GM21390 (cell line): ENCODE data around the gene GNS.

Experiments used
- ATAC-seq: cut with Tn5 transposase; IDR thresholded peaks from one replicate; pipeline ENCODE4 v1.9.1; 2021; ENCODE audit not compliant: unreplicated experiment

Gene GNS

DNA sequence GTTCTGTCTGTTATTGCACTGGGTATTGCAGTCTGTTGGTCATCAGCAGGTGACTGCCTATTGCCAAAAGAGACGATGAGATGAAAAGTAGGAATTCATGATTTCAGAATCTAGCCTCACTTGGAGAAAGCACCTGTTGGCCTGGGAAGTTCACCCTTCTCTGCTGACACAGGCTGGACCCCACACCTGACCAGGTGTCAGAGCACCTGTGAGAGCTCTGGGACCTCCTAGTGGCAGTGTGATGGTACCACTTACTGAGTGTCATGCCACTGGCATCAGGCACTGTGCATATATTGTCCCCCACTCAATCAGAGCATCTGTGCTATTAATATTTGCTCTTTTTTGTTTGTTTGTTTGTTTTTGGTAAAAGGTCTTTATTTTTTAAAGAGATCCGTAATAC is 81.0 kb downstream of the GNS start:
- no peak for ATAC-seq

DNA sequence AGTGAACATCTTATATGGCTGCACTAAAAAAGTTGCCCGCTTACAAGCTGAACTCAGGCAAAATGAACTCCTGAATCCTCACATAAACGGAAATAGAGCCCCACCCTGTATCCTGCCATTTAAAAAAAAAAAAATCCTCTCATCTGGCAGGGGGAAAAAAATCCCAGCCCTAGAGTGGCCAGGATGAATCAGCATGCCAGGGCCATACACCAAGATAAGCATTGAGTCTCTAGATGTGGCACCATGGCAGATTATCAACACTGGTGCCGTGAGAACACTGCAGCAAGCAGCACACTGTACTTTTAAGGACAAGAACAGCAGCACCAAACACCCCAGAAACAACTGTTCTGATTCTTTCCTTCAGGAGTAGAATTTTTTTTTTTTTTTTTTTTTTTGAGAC is 83.4 kb downstream of the GNS start:
- ATAC-seq: no peak

DNA sequence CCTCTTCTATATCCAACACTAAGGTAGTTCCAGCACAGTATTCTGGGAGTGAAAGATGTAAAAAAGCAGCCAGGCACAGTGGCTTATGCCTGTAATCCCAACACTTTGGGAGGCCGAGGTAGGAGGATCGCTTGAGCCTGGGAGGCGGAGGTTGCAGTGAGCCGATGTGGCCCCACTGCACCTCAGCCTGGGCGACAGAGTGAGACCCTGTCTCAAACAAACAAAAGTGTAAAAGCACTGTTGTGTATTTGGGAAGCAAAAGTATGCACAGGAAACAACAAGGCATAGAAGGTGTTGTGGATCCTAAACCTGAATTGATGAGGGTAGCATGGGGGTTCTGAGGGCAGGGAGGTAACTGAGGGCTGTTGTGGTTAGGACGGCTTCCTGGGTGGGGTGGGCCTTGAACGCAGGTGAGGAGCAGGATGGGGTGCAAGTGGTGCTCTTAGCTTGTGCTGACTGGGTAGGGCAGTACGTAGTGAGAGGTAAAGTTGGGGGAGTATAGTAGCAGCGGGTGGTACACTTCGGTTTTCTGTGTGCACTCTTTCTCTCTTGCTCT is 84.8 kb downstream of the GNS start:
- ATAC-seq: no peak

GRCh38 chr12:64673490-64674169 is 85.6 kb downstream of the GNS start:
- ATAC-seq: no peak

- no peak for ATAC-seq
Measured at GRCh38 chr12:64672925-64673409, 86.2 kb downstream of the GNS start.

- ATAC-seq: no peak
Measured at GRCh38 chr12:64671681-64672080, 87.5 kb downstream of the GNS start.

DNA sequence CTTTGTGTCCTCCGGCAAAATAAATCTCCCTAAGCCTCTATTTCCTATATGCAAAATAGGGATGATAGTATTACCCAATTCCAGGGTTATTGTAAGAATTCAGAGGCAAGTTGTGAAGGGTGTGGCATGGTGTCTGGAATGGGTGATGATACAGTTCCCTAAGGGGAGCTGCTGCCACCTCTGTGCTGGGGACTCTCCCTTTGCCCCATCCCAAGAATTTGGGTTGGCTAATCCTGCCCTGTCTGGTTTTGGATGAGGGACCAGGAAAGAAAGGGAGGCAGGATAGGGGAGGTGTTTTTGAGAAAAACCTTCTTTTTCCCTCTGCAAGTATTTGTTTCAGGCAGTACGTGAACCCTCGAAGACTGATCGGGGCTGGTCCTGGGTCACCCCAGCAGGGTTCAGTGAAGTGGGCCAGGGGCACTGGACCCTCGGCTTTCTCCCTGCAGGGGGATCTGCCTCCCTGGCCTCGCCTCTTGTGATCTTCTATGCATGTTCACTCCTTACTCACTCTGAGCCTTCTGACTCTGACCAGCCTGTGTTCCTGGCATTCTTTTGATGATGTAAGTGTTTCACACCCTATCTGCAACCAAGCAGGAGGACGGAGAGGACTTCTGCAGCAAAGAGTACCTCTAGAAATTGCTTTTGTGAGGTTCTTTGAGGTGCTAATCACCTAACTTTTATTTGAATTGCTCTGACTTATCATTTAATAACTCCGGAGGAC is 88.1 kb downstream of the GNS start:
- no peak for ATAC-seq

DNA sequence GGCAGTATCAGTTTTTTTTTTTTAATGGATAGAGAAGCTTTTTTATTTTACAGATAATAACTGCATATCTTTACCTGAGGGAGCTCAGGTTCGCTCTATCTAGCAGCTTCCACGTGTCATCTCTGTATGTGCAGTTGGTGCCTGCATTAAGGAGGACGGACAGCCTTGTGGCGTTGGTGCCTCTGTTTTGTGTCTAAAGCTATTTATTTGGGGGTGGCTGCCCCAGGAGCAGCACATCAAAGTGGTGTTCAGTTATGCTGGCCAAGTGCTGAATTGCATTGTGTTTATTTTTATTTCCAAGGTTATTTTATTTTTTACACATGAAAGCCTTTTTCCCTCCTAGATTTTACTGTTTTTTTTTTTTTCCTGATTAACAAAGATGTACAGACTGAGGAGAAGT is 89.2 kb downstream of the GNS start:
- ATAC-seq: no peak

GRCh38 chr12:64669270-64669842 is 89.8 kb downstream of the GNS start:
- peak; percentile 68 for ATAC-seq

- no peak for ATAC-seq
Measured at GRCh38 chr12:64667793-64668192, 91.4 kb downstream of the GNS start.

DNA sequence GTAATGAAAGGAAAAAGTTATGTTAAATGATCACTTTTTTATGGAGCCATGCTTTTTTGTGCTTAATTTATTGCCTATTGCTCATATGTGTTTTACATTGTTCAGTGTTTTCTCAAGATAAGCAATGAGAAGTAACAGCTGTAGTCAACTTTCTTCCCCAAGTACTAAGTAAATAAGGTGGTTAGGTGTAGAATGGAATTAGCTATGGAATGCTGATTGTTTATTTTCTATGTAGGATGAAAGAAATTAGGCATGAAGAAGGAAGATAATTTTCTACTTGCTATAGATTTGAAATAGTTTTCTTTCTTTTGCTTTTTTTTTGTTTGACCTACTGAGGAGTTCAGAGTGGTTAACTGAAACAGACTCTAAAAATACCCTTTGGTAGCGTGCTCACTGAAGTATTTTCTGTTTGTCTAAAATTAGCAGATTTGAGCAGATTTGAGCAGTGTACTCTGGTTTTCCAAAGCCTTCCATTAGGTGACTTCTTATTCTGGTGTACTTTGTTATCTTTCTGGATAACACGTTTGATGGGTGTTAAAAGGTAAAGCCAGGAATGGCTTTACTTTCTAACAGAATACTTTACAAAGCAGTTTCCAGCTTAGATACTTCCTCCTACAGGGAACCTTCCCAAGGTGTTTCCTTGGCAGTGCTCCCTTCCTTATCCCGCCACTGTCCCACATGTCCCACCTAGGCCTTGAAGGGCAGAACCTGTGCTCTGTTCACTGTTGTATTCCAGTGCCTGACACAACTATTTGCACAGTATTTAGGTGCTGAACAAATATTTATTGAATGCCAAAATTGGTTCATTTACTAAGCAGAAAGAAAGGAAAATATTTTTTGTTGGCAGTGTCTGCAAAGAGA is 92.9 kb downstream of the GNS start:
- ATAC-seq: peak; percentile 41

DNA sequence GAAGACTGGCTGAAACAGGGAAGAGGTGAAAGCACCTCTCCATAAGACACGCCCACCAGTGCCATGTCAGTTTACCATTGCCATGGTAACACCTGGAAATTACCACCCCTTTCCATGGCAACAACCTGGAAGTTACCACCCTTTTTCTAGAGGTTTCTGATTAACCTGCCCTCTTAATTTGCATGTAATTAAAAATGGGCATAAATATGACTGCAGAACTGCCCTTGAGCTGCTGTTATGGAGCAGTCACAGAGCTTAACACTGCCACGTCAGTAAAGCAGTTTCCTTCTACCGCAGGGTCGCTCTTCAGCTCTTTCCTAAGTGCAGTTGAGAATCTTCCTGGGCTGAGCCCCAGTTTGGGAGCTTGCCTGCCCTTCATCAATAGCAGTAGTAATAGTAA is 93.7 kb downstream of the GNS start:
- peak; percentile 33 for ATAC-seq
